CD4-positive, alpha-beta T cell treated with Interleukin-12 subunit alpha and Interleukin-12 subunit beta, for 1 hour (primary cell): ENCODE measurements around the gene PARP11.
"Not testable (repeated sequence)": the region's sequence is repeated elsewhere in the genome, so short reads cannot be mapped to it uniquely, and the experiment has no call there.

Experiments used
- DNase-seq: peaks from one replicate; pipeline ENCODE4 v3.0.0-alpha.2; 2020

Gene PARP11

GRCh38 chr12:3882406-3882805, 9.2 kb upstream of the PARP11 start:
- no peak for DNase-seq

GRCh38 chr12:3881281-3881950, 8.2 kb upstream of the PARP11 start:
- DNase-seq = no peak

- no peak for DNase-seq
Measured at GRCh38 chr12:3879846-3880245, 6.6 kb upstream of the PARP11 start.

GRCh38 chr12:3871356-3871755, 1.8 kb downstream of the PARP11 start:
- peak; percentile 33 for DNase-seq

GRCh38 chr12:3869865-3870264, 3.3 kb downstream of the PARP11 start:
- DNase-seq = peak; percentile 53

GRCh38 chr12:3869433-3869832, 3.8 kb downstream of the PARP11 start:
- no peak for DNase-seq

GRCh38 chr12:3863756-3864155, 9.4 kb downstream of the PARP11 start:
- DNase-seq = no peak

- DNase-seq = no peak
Measured at GRCh38 chr12:3842517-3842916, 30.7 kb downstream of the PARP11 start.

- DNase-seq = no peak
Measured at GRCh38 chr12:3841783-3842182, 31.4 kb downstream of the PARP11 start.

GRCh38 chr12:3840833-3841232, 32.4 kb downstream of the PARP11 start:
- not testable (repeated sequence) for DNase-seq

GRCh38 chr12:3839745-3840144, 33.5 kb downstream of the PARP11 start:
- DNase-seq = not testable (repeated sequence)

GRCh38 chr12:3838701-3839548, 34.3 kb downstream of the PARP11 start:
- peak; percentile 12 for DNase-seq

- DNase-seq = no peak
Measured at GRCh38 chr12:3838076-3838475, 35.1 kb downstream of the PARP11 start.

GRCh38 chr12:3837049-3837448, 36.1 kb downstream of the PARP11 start:
- DNase-seq = no peak

- no peak for DNase-seq
Measured at GRCh38 chr12:3836641-3837040, 36.6 kb downstream of the PARP11 start.

- no peak for DNase-seq
Measured at GRCh38 chr12:3835914-3836313, 37.3 kb downstream of the PARP11 start.

GRCh38 chr12:3834774-3835173, 38.4 kb downstream of the PARP11 start:
- DNase-seq = no peak

- DNase-seq = no peak
Measured at GRCh38 chr12:3833670-3834310, 39.4 kb downstream of the PARP11 start.

GRCh38 chr12:3832738-3833137, 40.5 kb downstream of the PARP11 start:
- no peak for DNase-seq

GRCh38 chr12:3828888-3829287, 44.3 kb downstream of the PARP11 start:
- DNase-seq = no peak

GRCh38 chr12:3827301-3828000, 45.7 kb downstream of the PARP11 start:
- no peak for DNase-seq

- DNase-seq = no peak
Measured at GRCh38 chr12:3821441-3821840, 51.8 kb downstream of the PARP11 start.

- DNase-seq = no peak
Measured at GRCh38 chr12:3820122-3820521, 53.1 kb downstream of the PARP11 start.
